ENCODE results near the gene TXN. TPM values are rescaled to one million over a fixed set of nuclear protein-coding genes. Genes with fewer than 3 reads are reported as not detected.
A peak's percentile ranks its signal among the peaks of the same experiment; 100 is the strongest.
"Not testable (repeated sequence)": the region's sequence is repeated elsewhere in the genome, so short reads cannot be mapped to it uniquely, and the experiment has no call there.

TXN gene
- total RNA-seq, 4 donors from 2014 or later: 44.9 to 130 (median 58.5) TPM

DNA sequence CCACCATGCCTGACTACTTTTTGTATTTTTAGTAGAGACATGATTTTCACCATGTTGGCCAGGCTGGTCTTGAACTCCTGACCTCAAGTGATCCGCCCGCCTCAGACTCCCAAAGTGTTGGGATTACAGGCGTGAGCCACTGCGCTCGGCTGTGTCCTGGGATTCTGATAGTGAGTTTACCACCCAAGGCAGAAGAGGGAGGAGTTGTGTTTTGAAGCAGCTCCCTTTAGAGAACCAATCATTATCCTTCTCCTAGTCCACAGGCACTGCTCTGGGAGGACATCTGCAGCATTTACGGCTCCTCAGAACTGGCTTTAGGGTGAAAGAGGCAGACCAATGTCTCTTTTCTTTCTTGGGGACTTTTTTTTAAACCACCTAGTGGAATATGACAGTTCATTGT, 54.1 kb downstream of the TXN start:
- intact Hi-C loops (cut with DNase I; ENCODE audit: low total_unique reads): no loop called here
- in situ Hi-C loops (cut with MboI; ENCODE audit: low sequenced_read_pairs in 4 of 4): loop anchor here in 1 of 4 donors (25.0 kb wide), 1 partner anchor 615 kb away; no protein-coding TSS in a partner anchor
- DNase-seq: no peak
- Histone ChIP-seq H3K36me3 (no peaks in the 10 kb centered on the region), H3K9me3 (no peaks in the 10 kb centered on the region), H3K4me1 (no peaks in the 10 kb centered on the region), H3K4me3 (no peak overlapping the region), H3K27ac (no peak overlapping the region), H3K27me3 (no peaks in the 10 kb centered on the region)
- TF ChIP-seq POLR2A (IDR thresholded peaks at IDR 0.05): no peak
- TF ChIP-seq, protein P1, sequence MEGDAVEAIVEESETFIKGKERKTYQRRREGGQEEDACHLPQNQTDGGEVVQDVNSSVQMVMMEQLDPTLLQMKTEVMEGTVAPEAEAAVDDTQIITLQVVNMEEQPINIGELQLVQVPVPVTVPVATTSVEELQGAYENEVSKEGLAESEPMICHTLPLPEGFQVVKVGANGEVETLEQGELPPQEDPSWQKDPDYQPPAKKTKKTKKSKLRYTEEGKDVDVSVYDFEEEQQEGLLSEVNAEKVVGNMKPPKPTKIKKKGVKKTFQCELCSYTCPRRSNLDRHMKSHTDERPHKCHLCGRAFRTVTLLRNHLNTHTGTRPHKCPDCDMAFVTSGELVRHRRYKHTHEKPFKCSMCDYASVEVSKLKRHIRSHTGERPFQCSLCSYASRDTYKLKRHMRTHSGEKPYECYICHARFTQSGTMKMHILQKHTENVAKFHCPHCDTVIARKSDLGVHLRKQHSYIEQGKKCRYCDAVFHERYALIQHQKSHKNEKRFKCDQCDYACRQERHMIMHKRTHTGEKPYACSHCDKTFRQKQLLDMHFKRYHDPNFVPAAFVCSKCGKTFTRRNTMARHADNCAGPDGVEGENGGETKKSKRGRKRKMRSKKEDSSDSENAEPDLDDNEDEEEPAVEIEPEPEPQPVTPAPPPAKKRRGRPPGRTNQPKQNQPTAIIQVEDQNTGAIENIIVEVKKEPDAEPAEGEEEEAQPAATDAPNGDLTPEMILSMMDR (IDR thresholded peaks at IDR 0.05 in 4 of 5, conservative IDR thresholded peaks at IDR 0.05 in 1 of 5): no peak
- ATAC-seq: no peak

DNA sequence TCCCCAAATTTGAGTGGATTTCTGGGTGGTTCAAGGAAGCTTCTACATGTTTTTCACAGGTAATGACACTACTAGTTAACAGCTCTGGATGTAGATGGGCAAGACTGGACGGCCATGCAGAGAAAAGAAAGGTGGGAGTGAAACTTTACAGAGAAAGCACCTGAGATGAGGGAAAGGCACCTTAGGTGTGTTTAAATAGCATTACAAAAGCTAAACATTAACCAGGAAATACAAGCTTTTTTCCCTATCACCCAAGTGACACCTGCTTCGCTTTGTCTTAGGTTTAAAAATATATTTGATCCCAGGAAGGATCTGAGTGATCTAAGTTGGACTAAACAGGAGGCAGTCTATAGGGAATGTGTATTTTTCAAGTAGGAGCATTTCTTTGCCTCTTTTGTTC, 56.7 kb downstream of the TXN start:
- intact Hi-C loops (cut with DNase I; ENCODE audit: low total_unique reads) (no loop called here), in situ Hi-C loops (cut with MboI; ENCODE audit: low sequenced_read_pairs in 4 of 4) (loop anchor here in 2 of 4 donors (25.0 kb wide), 2 partner anchors 413 to 612 kb away; no protein-coding TSS in a partner anchor)
- Histone ChIP-seq H3K27me3 (no peaks in the 10 kb centered on the region), H3K4me1 (no peaks in the 10 kb centered on the region), H3K9me3 (no peaks in the 10 kb centered on the region), H3K4me3 (no peak overlapping the region), H3K27ac (no peak overlapping the region), H3K36me3 (no peaks in the 10 kb centered on the region)
- ATAC-seq: no peak
- TF ChIP-seq, protein P1 (IDR thresholded peaks at IDR 0.05 in 4 of 5, conservative IDR thresholded peaks at IDR 0.05 in 1 of 5): no peak
- no peak for TF ChIP-seq POLR2A (IDR thresholded peaks at IDR 0.05)
- no peak for DNase-seq

DNA sequence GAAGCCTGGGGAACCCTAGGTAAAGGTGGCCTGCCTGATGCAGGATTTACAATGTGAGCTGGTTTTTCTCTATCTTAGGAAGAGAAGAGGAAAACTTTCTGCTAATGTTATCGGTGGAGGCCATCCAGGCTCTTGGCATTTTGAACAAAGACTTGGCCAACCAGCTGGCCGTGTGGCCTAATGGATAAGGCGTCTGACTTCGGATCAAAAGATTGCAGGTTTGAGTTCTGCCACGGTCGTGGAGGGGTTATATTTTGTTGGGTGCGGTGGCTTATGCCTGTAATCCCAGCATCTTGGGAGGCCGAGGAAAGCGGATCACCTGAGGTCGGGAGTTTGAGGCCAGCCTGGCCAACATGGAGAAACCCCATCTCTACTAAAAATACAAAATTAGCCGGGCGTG, 58.0 kb downstream of the TXN start:
- no peak for DNase-seq
- in situ Hi-C loops (cut with MboI; ENCODE audit: low sequenced_read_pairs in 4 of 4): loop anchor here in 1 of 4 donors (25.0 kb wide), 1 partner anchor 414 kb away; no protein-coding TSS in a partner anchor
- TF ChIP-seq, protein P1 (IDR thresholded peaks at IDR 0.05 in 4 of 5, conservative IDR thresholded peaks at IDR 0.05 in 1 of 5): no peak

DNA sequence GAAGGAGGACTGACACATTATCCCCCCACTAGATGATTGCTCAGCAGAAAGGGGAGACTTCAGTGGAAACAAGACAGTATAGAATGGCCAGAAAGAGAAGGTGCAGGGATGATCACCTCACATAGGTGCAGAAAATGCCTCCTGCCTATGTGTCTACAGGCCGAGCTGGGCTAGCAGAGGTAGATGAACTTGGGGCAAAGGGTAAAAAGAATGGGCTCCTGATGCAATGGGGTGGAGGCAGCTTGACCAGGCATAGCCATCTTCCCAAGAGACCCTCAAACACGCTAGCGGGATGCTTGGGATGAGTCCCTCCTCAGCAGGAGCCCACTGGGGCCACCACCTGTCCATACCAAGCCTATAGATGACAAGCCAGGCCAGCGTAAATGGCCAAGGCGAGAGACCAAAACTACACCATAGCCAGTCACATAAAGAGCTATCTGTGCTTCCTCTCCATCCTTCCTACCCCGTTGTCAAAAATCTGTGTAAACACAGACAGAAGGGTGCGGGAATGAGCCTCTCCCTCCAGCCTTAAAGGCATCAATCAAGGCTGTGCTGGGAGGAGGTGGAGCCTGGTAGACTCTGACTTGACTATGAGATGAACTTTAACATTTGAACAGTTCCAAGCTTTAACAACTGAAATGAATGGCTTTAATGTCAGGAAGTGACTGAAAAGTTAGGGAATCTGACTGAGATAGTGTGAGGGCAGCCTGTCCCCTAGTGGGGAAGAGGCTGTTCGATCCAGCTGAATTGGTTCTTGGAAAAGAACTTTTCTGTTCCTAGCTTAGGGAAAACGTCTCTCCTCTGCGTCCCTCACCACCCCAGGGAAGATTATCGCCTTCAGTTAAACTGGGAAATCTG, 58.7 kb downstream of the TXN start:
- no peak for ATAC-seq
- no peaks in the 10 kb centered on the region for H3K4me1 ChIP-seq
- H3K27ac ChIP-seq: no peak overlapping the region
- no peak for TF ChIP-seq POLR2A (IDR thresholded peaks at IDR 0.05)
- TF ChIP-seq, protein P1 (IDR thresholded peaks at IDR 0.05 in 4 of 5, conservative IDR thresholded peaks at IDR 0.05 in 1 of 5): peak in 1 of 5 experiments; percentile 18
- H3K9me3 ChIP-seq: no peaks in the 10 kb centered on the region
- intact Hi-C loops (cut with DNase I; ENCODE audit: low total_unique reads): no loop called here
- H3K36me3 ChIP-seq: no peaks in the 10 kb centered on the region
- no peaks in the 10 kb centered on the region for H3K27me3 ChIP-seq
- no peak for DNase-seq
- in situ Hi-C loops (cut with MboI; ENCODE audit: low sequenced_read_pairs in 4 of 4): loop anchor here in 1 of 4 donors (25.0 kb wide), 1 partner anchor 415 kb away; no protein-coding TSS in a partner anchor
- no peak overlapping the region for H3K4me3 ChIP-seq

More for the DNA sequence above, 58.0 kb downstream of the TXN start:
- no peak overlapping the region for H3K27ac ChIP-seq
- no peaks in the 10 kb centered on the region for H3K4me1 ChIP-seq
- intact Hi-C loops (cut with DNase I; ENCODE audit: low total_unique reads): no loop called here
- H3K27me3 ChIP-seq: no peaks in the 10 kb centered on the region
- no peaks in the 10 kb centered on the region for H3K9me3 ChIP-seq
- H3K4me3 ChIP-seq: no peak overlapping the region
- no peak for ATAC-seq
- no peaks in the 10 kb centered on the region for H3K36me3 ChIP-seq

DNA sequence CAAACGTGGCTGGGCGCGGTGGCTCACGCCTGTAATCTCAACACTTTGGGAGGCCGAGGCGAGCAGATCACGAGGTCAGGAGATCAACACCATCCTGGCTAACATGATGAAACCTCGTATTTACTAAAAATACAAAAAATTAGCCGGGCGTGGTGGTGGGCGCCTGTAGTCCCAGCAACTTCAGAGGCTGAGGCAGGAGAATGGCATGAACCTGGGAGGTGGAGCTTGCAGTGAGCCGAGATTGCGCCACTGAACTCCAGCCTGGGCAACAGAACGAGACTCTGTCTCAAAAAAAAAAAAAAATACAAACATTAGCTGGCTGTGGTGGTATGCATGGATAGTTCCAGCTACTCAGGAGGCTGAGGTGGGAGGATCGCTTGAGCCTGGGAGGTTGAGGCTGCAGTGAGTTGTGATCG, 60.2 kb downstream of the TXN start:
- intact Hi-C loops (cut with DNase I; ENCODE audit: low total_unique reads); H3K4me1 ChIP-seq; H3K36me3 ChIP-seq; ATAC-seq; H3K4me3 ChIP-seq; H3K9me3 ChIP-seq; DNase-seq; H3K27ac ChIP-seq; H3K27me3 ChIP-seq: not testable (repeated sequence)
- in situ Hi-C loops (cut with MboI; ENCODE audit: low sequenced_read_pairs in 4 of 4): loop anchor here in 1 of 4 donors (25.0 kb wide), 1 partner anchor 416 kb away; no protein-coding TSS in a partner anchor

Measured in gastrocnemius medialis (tissue), 4 donors.